HCT116 (cell line): ENCODE measurements around the gene PHF14. TPM values are rescaled to one million over a fixed set of nuclear protein-coding genes. Genes with fewer than 3 reads are reported as not detected.
"Not testable (repeated sequence)": the region's sequence is repeated elsewhere in the genome, so short reads cannot be mapped to it uniquely, and the experiment has no call there.

ENCODE experiments used
- ATAC-seq: fragments of 200-7000 bp; cut with Tn5 transposase; 2 replicates; pipeline ENCODE4 v1.9.1; 2020; ENCODE audit warnings: mild to moderate bottlenecking, moderate library complexity
- BruUV-seq: library from RNA; stranded (reverse); fragments of 400-500 nt; replicated peaks from 2 replicates; lab custom pipeline; 2021; lab: Mats Ljungman, UMichigan
- CTCF ChIA-PET: fragments of 300-600 bp; sonication (Branson Sonifier 250); formaldehyde crosslinking; loops from one replicate; lab custom pipeline; 2021; ENCODE audit warnings: antibody characterized with exemption; lab: Charles Lee
- POLR2A ChIA-PET: fragments of 300-600, 350-600 bp; sonication (Branson Sonifier 250); formaldehyde crosslinking; loops from one replicate; lab custom pipeline; 2021; ENCODE audit warnings: antibody characterized with exemption; lab: Charles Lee
- RAD21 ChIA-PET, 2 experiments: fragments of 300-600 bp; sonication (Branson Sonifier 250); formaldehyde crosslinking; loops; one replicate each; lab custom pipeline; 2023; ENCODE audit warnings: low total read pairs in 2 of 2; ENCODE audit not compliant: uncharacterized antibody in 2 of 2, unreplicated experiment in 2 of 2, low non-redundant PET in 1 of 2; lab: Charles Lee
- DNase-seq: peaks from one replicate; pipeline ENCODE4 v3.0.0-alpha.2; 2010; ENCODE audit warnings: low read depth, low spot score
- H2AFZ ChIP-seq: fragments of 200-600 bp; shearing (Covaris generic), sonication (generic); 2 replicates; pipeline ENCODE4 v1.6.1; 2017; ENCODE audit warnings: low read depth, mixed run types, mixed read lengths, antibody characterized with exemption, low read length; ENCODE audit not compliant: poor library complexity, severe bottlenecking
- H3K27ac ChIP-seq: 2 replicates; pipeline ENCODE4 v1.5.1; 2012; ENCODE audit warnings: low read depth, low read length
- H3K27me3 ChIP-seq: fragments of 200-600 bp; sonication (generic); 2 replicates; pipeline ENCODE4 v1.6.1; 2016; ENCODE audit warnings: mixed run types, low read length, mixed read lengths; ENCODE audit not compliant: insufficient read depth
- H3K36me3 ChIP-seq, 2 experiments: fragments of 200-500 bp in 1 of 2; fragments of 200-600 bp in 1 of 2; sonication (Bioruptor generic) in 1 of 2; sonication (generic) in 1 of 2; 2 replicates each; pipeline versions ENCODE4 v1.5.1 to v1.6.1; 2014 to 2016; ENCODE audit warnings: low read length in 2 of 2, inconsistent platforms in 1 of 2, mixed read lengths in 1 of 2, mixed run types in 1 of 2; ENCODE audit not compliant: insufficient read depth in 2 of 2, control insufficient read depth in 1 of 2
- H3K4me1 ChIP-seq, 2 experiments: fragments of 200-600 bp in 1 of 2; sonication (generic) in 1 of 2; 2 replicates each; pipeline versions ENCODE4 v1.5.1 to v1.6.1; 2012 to 2017; ENCODE audit warnings: low read length in 2 of 2, inconsistent platforms in 1 of 2, mild to moderate bottlenecking in 1 of 2, mixed read lengths in 1 of 2, mixed run types in 1 of 2, moderate library complexity in 1 of 2; ENCODE audit not compliant: insufficient read depth in 2 of 2, control insufficient read depth in 1 of 2
- H3K4me2 ChIP-seq: fragments of 200-600 bp; sonication (generic); 2 replicates; pipeline ENCODE4 v1.6.1; 2017; ENCODE audit warnings: mixed run types, low read length, mixed read lengths
- H3K4me3 ChIP-seq, 2 experiments: fragments of 200-600 bp in 1 of 2; sonication (generic) in 1 of 2; replicated peaks in 1 of 2; 2 replicates each; pipeline ENCODE4 v1.5.1; 2011 to 2016; ENCODE audit warnings: low read length in 2 of 2, control low read depth in 1 of 2, low read depth in 1 of 2, mild to moderate bottlenecking in 1 of 2, mixed read lengths in 1 of 2, mixed run types in 1 of 2
- H3K79me2 ChIP-seq: fragments of 200-600 bp; sonication (generic); 2 replicates; pipeline ENCODE4 v1.6.1; 2017; ENCODE audit warnings: mild to moderate bottlenecking, mixed run types, low read length, moderate library complexity, mixed read lengths; ENCODE audit not compliant: insufficient read depth
- H3K9ac ChIP-seq: fragments of 200-600 bp; sonication (generic); 2 replicates; pipeline ENCODE4 v1.6.1; 2016; ENCODE audit warnings: low read length, mixed read lengths
- H3K9me2 ChIP-seq: fragments of 200-600 bp; sonication (generic), shearing (Covaris generic); 2 replicates; pipeline ENCODE4 v1.6.1; 2017; ENCODE audit warnings: mixed run types, mild to moderate bottlenecking, moderate library complexity; ENCODE audit not compliant: insufficient read depth
- H3K9me3 ChIP-seq, 2 experiments: fragments of 200-500 bp in 1 of 2; fragments of 200-600 bp in 1 of 2; sonication (Bioruptor generic) in 1 of 2; sonication (generic) in 1 of 2; 2 replicates each; pipeline ENCODE4 v1.6.1; 2014 to 2017; ENCODE audit warnings: low read length in 2 of 2, mixed read lengths in 2 of 2, inconsistent platforms in 1 of 2, low read depth in 1 of 2, mild to moderate bottlenecking in 1 of 2, mixed run types in 1 of 2, moderate library complexity in 1 of 2; ENCODE audit not compliant: control insufficient read depth in 1 of 2, insufficient read depth in 1 of 2
- H4K20me1 ChIP-seq: fragments of 200-600 bp; sonication (generic), shearing (Covaris generic); 2 replicates; pipeline ENCODE4 v1.6.1; 2017; ENCODE audit warnings: mixed run types, mild to moderate bottlenecking, moderate library complexity; ENCODE audit not compliant: insufficient read depth
- ATF3 ChIP-seq: IDR thresholded peaks from 2 replicates; pipeline ENCODE4 v1.6.1; 2012
- CBX3 ChIP-seq: IDR thresholded peaks from 2 replicates; pipeline ENCODE4 v1.6.1; 2012; ENCODE audit warnings: low read depth
- ELF1 ChIP-seq: IDR thresholded peaks from 2 replicates; pipeline ENCODE4 v1.6.1; 2012; ENCODE audit warnings: low read depth, borderline replicate concordance
- MAX ChIP-seq: IDR thresholded peaks from 2 replicates; pipeline ENCODE4 v1.6.1; 2012
- POLR2A ChIP-seq: IDR thresholded peaks from 2 replicates; pipeline ENCODE4 v1.7.0; 2011; ENCODE audit warnings: borderline replicate concordance; ENCODE audit not compliant: insufficient read depth, insufficient read length; ENCODE audit errors: extremely low read depth
- SIN3A ChIP-seq: IDR thresholded peaks from 2 replicates; pipeline ENCODE4 v1.6.1; 2012; ENCODE audit warnings: low read depth
- TCF7L2 ChIP-seq: IDR thresholded peaks from 2 replicates; pipeline ENCODE4 v1.7.0; 2011; ENCODE audit warnings: borderline replicate concordance, inconsistent platforms; ENCODE audit not compliant: insufficient read depth, insufficient read length; ENCODE audit errors: extremely low read depth
- ZNF274 ChIP-seq: fragments of 200-500 bp; sonication (Bioruptor generic); IDR thresholded peaks from 2 replicates; pipeline ENCODE4 v1.6.1; 2014; ENCODE audit warnings: mild to moderate bottlenecking, low read depth, low read length, inconsistent platforms
- intact Hi-C: fragments of 100-400 bp; cut with micrococcal nuclease; formaldehyde crosslinking; loops from 2 replicates; pipeline ENCODE4 v1.10.0; 2022
- total RNA-seq: library from RNA; stranded (reverse); gene quantifications from one replicate; pipeline ENCODE4 v1.2.1, GENCODE V29; 2021; ENCODE audit not compliant: unreplicated experiment
- TF ChIP-seq, protein P1 (sequence below): IDR thresholded peaks from 2 replicates; pipeline ENCODE4 v1.6.1; 2012; ENCODE audit warnings: low read depth
- TF ChIP-seq, protein P2 (sequence below): IDR thresholded peaks from 2 replicates; pipeline ENCODE4 v1.6.1; 2011; ENCODE audit warnings: mild to moderate bottlenecking, low read length, moderate library complexity; ENCODE audit not compliant: insufficient replicate concordance; ENCODE audit errors: extremely low read depth

The PHF14 gene
- total RNA-seq, 1 experiment from 2014 or later, result 13.8 TPM

- Histone ChIP-seq H2AFZ (no peak overlapping the region), H3K36me3 (no peaks in the 10 kb centered on the region), H3K4me3 (no peak overlapping the region), H4K20me1 (no peaks in the 10 kb centered on the region), H3K4me2 (no peak overlapping the region), H3K27ac (no peak overlapping the region), H3K79me2 (no peaks in the 10 kb centered on the region), H3K4me1 (no peaks in the 10 kb centered on the region), H3K9me3 (no peaks in the 10 kb centered on the region), H3K27me3 (no peaks in the 10 kb centered on the region), H3K9me2 (no peaks in the 10 kb centered on the region), H3K9ac (no peak overlapping the region)
- BruUV-seq, result no TSS peak
- TF ChIP-seq TCF7L2 (no peak), ZNF274 (no peak), ELF1 (no peak), ATF3 (no peak), CBX3 (no peak), SIN3A (no peak), MAX (no peak), POLR2A (no peak)
- TF ChIP-seq, protein P1, sequence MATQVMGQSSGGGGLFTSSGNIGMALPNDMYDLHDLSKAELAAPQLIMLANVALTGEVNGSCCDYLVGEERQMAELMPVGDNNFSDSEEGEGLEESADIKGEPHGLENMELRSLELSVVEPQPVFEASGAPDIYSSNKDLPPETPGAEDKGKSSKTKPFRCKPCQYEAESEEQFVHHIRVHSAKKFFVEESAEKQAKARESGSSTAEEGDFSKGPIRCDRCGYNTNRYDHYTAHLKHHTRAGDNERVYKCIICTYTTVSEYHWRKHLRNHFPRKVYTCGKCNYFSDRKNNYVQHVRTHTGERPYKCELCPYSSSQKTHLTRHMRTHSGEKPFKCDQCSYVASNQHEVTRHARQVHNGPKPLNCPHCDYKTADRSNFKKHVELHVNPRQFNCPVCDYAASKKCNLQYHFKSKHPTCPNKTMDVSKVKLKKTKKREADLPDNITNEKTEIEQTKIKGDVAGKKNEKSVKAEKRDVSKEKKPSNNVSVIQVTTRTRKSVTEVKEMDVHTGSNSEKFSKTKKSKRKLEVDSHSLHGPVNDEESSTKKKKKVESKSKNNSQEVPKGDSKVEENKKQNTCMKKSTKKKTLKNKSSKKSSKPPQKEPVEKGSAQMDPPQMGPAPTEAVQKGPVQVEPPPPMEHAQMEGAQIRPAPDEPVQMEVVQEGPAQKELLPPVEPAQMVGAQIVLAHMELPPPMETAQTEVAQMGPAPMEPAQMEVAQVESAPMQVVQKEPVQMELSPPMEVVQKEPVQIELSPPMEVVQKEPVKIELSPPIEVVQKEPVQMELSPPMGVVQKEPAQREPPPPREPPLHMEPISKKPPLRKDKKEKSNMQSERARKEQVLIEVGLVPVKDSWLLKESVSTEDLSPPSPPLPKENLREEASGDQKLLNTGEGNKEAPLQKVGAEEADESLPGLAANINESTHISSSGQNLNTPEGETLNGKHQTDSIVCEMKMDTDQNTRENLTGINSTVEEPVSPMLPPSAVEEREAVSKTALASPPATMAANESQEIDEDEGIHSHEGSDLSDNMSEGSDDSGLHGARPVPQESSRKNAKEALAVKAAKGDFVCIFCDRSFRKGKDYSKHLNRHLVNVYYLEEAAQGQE, result no peak
- TF ChIP-seq, protein P2, sequence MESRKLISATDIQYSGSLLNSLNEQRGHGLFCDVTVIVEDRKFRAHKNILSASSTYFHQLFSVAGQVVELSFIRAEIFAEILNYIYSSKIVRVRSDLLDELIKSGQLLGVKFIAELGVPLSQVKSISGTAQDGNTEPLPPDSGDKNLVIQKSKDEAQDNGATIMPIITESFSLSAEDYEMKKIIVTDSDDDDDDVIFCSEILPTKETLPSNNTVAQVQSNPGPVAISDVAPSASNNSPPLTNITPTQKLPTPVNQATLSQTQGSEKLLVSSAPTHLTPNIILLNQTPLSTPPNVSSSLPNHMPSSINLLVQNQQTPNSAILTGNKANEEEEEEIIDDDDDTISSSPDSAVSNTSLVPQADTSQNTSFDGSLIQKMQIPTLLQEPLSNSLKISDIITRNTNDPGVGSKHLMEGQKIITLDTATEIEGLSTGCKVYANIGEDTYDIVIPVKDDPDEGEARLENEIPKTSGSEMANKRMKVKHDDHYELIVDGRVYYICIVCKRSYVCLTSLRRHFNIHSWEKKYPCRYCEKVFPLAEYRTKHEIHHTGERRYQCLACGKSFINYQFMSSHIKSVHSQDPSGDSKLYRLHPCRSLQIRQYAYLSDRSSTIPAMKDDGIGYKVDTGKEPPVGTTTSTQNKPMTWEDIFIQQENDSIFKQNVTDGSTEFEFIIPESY, result no peak
- DNase-seq (no peak), ATAC-seq (no peak)
- POLR2A ChIA-PET, result no interaction called here
- CTCF ChIA-PET, result no interaction called here
- RAD21 ChIA-PET, result no interaction called here
- intact Hi-C loops, result no loop called here
These were observed 17.1 kb upstream of the PHF14 start for GRCh38 chr7:10956528-10956927.

DNA sequence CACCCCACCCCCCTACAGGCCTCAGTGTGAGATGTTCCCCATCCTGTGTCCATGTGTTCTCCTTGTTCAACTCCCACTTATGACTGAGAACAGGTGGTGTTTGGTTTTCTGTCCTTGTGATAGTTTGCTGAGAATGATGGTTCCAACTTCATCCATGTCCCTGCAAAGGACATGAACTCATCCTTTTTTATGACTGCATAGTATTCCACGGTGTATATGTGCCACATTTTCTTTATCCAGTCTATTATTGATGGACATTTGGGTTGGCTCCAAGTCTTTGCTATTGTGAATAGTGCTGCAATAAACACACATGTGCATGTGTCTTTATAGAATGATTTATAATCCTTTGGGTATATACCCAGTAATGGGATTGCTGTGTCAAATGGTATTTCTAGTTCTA is 13.4 kb upstream of the PHF14 start:
- intact Hi-C loops, POLR2A ChIA-PET: not testable (repeated sequence)

More for the DNA sequence above, 13.4 kb upstream of the PHF14 start:
- H3K27ac ChIP-seq, H3K9me3 ChIP-seq, H2AFZ ChIP-seq, H3K36me3 ChIP-seq, BruUV-seq, H3K79me2 ChIP-seq, H4K20me1 ChIP-seq, CTCF ChIA-PET, RAD21 ChIA-PET, ATAC-seq, H3K4me2 ChIP-seq, H3K9ac ChIP-seq, DNase-seq, H3K4me3 ChIP-seq, H3K9me2 ChIP-seq, H3K27me3 ChIP-seq, H3K4me1 ChIP-seq: not testable (repeated sequence)
